HCT116 (cell line): Measurements from ENCODE around the gene FOXO6.

Source experiments
- EGR1 ChIP-seq: IDR thresholded peaks from 2 replicates; pipeline ENCODE4 v1.6.1; 2012; ENCODE audit warnings: low read depth
- POLR2A ChIP-seq: IDR thresholded peaks from 2 replicates; pipeline ENCODE4 v1.7.0; 2011; ENCODE audit warnings: borderline replicate concordance; ENCODE audit not compliant: insufficient read depth, insufficient read length; ENCODE audit errors: extremely low read depth

DNA sequence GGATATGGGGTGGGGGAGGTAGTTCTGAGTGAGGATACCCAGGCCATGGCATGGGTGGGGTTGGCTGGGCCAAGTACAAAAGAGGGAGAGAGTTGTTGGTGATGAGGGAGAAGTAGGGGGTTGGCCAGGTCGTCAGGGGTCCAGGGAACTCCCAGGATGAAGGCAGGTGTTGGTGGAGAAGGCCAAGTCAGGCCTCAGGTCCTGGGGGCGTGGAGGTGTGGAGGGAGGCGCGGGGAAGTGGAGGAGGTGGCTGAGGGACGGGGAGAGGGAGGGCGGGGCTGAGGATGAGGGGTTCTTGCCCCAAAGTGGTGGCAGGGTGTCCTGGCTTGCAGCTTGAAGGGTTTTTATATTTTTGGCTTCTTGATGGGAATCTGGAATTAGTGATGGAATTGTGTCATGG is 61.1 kb downstream of the FOXO6 start:
- TF ChIP-seq EGR1: no peak
- no peak for TF ChIP-seq POLR2A
